HG03571 (cell line): Measurements from ENCODE around the gene GALNT12.

Source experiments
- ATAC-seq: cut with Tn5 transposase; IDR thresholded peaks from one replicate; pipeline ENCODE4 v1.9.1; 2021; ENCODE audit not compliant: unreplicated experiment

The GALNT12 gene

DNA sequence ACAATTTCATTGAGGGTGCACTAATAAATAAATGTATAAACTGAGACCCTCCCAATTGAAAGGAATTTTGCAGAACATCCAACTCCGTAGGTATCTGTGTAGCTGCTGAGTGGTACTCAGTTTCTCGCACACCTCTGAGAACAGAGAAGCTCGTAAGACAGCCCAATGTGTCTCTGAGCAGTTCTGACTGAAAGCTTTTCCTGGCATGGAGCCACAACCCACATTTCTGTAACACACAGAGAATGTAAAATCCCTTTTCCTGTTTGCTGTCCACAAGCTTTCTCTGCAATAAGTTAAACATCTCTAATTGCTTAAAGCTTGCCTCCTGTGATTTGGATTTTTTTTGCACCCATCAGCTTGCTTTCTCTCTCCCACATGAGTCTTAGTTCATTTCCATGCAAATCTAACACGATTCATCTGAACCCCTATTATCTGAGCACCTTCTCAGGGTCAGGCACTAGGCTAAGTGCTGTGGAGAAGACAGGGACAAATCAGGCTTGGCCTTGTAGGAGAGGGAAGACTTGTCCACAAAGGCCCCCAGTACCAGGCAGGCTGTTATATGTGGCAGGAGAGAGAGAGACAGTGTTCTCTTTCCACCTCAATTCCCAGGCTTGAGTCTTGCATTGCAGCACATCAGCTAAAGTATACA lies 92.1 kb downstream of the GALNT12 start:
- no peak for ATAC-seq
